GM10847 (cell line): ENCODE data around the gene TAS1R3.

ENCODE experiments used
- POLR2A ChIP-seq: IDR thresholded peaks from 2 replicates; pipeline ENCODE4 v1.6.1; 2011; ENCODE audit not compliant: insufficient read length; ENCODE audit errors: extremely low read depth

The TAS1R3 gene

DNA sequence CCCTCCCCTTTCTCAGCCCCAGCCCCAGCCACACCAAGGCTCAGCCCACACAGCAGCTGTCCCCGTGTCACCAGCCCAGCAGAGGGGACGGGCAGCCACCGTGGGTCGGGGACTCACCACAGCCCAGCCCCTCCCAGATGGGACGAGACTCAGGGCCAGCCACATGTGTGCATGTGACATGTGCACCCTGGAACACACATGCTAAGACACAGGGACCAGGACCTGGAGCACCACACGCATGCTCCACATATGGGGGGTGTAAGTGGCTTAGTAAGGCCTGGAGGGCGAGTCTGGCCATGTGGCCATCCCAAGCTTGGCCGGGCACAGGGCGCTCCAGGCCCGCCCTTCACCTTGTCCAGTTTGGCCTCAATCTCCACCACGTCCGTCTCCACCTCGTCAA is 27.3 kb upstream of the TAS1R3 start:
- TF ChIP-seq POLR2A = no peak

DNA sequence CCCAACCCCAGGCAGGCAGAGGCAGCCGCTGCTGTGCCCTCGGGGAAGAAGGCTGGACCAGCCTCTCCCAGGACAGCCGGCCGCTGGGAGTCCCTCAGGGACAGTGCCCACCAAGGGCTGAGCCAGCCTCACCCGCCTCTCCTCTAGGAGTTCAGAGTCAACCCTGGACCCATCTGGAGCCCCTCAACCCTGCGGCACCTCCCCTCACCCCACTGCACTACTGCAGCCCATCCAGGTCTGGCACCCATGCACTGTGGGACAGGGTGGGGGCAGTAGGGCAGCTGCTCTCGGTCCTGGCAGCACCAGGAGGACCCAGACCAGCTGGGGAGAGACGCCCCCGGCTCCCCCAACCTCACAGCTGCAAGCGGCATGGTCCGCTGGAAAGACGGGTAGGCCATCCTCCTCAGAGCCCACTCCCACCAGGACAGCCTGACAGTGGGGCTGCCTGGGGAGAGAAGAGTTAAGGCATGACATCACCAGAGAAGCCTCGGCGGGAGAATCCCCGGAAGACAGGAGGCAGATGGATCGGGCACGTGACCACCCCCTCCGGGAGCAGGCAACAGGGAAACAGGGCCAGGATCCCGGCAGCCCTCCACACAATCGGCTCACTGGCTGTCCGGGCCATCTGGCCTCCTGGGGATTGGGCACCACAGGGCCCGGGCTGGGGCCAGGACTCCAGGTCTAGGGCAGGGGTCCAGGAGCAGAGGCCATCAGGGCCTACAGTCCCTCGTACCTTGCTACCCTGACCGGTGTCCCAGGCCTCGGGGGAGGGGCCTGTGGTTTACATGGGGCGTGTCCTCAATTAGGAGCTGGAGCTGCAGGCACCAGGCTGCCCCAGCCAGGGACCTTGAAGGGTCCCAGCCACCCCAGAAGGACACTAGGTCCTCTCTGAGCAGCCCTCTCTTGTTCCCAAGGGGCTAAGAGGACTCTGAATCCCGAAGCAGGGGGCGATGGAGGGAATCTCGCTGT is 26.5 kb upstream of the TAS1R3 start:
- no peak for TF ChIP-seq POLR2A

DNA sequence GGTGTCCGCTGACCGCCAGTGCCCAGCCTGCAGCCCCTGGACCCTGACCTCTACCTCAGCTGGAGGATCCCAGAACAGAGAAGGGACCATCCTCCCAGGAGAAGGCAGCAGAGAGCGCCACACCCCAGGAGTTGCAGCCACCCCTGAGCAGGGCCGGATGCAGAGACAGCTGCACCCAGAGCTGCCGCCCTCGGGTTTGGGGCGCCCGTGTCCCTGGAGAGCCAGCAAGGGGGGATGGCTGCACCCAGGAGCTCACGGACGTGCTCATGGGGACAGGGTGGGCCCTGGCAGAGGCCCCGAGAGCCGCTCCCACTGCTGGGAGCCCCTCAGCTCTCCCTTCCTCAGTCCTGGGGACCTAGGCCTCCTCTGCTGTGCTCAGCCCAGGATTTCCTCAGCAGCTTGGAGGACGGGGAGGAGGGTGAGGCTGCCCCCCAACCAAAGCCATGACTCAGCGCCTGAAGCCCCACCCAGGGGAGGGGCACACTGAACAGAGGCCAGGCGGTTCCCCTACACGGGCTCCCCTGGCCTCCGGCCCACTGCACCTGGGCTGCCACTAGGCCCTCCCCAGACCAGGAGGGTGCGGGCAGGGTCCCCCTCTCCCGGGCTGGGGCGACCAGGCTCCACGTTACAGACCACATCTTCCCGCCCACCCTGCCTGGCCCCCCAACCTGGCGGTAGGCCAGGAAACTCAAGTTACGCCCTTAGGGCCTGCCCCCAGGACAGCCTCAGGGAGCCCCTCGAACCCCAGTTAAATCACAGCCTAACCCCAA is 25.6 kb upstream of the TAS1R3 start:
- TF ChIP-seq POLR2A = peak; percentile 13

DNA sequence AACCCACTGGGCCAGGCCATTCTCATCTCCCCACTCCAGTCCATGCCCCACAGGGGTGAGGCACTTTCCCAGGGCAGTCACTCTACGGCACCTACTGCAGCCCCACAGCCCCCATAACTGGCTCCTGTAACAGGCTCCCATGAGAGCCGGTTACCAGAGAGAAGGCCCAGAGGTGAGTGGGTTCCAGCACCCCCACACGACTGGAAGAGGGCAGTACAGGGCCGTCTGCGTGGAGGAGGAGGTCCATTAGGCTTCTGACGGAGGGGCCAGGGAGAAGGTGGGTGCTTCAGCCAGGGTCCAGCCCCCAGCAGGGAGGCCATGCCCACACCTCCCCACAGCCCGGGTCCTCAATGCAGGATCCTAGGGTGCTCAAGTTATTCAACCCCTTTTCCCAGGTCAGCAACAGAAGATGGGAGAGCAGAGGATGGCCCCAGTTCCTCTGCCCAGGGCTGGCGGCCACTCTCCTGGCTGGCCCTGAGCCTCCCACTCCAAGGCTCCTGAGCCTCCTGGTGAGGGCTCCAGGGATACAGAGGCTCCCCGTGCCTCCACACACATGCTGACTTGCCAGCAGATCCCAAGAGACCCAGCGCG is 24.9 kb upstream of the TAS1R3 start:
- no peak for TF ChIP-seq POLR2A

DNA sequence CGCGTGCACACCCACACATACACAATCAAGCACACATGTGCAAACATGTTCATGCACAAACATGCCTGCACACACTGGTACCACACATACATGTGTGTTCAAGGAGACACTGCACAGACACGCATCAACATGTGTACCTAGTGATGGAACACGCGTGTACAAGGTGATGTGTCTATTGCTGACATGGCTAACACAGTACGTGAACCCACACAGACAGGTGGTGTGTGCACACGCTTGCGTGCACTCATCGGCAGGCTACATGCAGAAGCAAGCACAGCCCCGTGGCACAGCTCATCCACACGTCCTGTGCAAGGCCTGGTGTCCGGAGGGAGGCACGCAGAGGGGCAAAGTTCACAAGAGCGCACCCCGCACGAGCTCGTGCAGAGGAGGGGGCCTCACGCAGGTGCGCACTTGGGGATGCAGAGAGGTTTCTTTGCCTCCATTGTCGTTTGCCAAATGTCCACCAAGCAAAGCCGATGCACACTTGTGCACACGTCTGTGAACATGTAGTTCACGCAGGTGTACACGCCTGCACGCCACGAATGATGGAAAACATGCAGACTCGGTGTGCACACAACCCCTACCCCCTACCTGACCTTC is 24.3 kb upstream of the TAS1R3 start:
- TF ChIP-seq POLR2A = no peak

DNA sequence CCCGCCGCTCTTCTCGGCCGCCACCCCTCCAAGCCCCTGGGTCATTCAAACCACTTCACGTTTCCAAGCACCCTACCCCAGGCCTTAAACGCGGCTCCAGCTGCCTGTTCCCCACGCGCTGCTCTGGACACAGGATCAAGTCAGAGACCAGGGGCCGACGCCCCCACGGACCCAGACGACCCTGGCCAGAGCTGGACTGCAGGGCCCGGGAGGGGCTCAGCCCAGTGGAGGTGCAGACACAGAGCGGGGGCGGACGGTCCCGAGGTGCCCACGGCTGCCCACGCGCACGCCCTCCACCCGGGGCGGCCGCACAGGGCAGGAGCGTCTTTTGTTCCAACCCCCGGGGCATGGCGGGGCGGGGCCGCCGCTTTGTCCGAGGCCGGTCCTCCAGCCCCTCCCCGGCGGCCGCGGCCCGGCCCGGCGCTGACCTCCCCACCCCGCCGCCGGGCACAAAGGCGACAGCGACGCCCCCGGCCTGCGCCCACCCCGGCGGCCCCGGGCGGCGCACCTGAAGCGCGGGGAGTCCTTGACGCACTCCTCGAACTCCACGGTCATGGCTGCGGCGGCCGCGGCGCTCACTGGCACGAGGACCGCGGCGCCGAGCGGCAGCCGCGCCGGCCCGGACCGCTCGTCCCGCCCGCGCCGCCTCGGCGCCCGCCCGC is 23.7 kb upstream of the TAS1R3 start:
- no peak for TF ChIP-seq POLR2A

DNA sequence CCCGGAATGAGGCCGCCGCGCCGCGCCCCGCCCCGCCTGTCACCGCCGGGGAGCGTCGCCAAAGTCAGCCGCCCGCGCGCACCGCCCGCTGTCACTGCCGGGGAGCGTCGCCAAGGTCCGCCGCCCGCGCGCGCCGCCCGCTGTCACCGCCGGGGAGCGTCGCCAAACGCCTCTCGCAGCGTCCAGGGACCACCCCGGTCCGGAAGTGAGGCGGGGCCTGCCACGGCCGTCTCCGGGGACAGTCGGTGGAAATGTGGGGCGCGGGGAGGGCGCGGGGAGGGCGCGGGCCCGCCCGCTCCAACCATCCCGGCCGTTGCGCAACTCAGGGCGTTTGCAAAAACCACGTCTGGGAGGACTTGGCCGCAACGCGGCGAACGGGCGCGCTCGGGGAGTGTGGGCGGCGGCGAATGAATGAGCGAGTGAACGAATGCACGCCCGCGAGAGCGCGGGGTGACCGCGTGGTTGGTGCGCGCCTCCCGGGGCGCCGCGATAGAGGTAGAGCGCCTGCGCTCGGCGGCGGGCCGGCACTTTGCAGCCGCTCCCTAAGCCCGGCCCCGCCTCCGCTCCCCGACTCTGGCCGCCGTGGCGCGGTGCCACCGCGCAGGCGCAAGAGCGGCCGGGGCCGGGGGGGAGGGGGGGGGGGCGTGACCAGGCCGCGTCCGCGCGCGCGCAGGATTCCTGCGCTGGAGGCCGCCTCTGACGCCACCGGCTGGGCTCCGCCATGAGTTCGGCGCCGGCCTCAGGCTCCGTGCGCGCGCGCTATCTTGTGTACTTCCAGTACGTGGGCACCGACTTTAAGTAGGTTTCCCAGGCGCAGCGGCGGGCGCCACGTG is 22.9 kb upstream of the TAS1R3 start, which contains the start of the genes ACAP3 and PUSL1:
TSS of gene ACAP3 (minus strand) at position 8 of the 833 bp plus-strand sequence. CDS start 115 bp downstream, outside the sequence.
TSS of gene PUSL1 (plus strand) at position 675 of the 833 bp plus-strand sequence. CDS start at position 722, 47 bp downstream.
- peak; percentile 33 for TF ChIP-seq POLR2A

DNA sequence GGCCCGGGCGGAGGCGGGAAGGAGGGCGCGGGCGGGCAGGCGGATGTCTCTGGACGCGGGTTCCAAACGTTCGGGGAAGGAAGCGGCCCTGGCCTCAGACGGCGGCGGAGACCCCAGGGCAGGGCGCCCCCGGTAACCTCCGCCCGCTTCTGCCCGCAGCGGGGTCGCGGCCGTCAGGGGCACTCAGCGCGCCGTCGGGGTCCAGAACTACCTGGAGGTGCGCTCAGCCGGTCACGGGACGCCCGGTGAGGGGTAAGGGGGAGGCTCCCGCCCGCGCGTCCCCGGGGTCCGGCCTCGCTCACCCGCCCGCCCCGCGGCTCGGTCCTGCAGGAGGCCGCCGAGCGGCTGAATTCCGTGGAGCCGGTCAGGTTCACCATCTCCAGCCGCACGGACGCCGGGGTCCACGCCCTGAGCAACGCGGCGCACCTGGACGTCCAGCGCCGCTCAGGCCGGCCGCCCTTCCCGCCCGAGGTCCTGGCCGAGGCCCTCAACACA is 22.3 kb upstream of the TAS1R3 start:
- no peak for TF ChIP-seq POLR2A

DNA sequence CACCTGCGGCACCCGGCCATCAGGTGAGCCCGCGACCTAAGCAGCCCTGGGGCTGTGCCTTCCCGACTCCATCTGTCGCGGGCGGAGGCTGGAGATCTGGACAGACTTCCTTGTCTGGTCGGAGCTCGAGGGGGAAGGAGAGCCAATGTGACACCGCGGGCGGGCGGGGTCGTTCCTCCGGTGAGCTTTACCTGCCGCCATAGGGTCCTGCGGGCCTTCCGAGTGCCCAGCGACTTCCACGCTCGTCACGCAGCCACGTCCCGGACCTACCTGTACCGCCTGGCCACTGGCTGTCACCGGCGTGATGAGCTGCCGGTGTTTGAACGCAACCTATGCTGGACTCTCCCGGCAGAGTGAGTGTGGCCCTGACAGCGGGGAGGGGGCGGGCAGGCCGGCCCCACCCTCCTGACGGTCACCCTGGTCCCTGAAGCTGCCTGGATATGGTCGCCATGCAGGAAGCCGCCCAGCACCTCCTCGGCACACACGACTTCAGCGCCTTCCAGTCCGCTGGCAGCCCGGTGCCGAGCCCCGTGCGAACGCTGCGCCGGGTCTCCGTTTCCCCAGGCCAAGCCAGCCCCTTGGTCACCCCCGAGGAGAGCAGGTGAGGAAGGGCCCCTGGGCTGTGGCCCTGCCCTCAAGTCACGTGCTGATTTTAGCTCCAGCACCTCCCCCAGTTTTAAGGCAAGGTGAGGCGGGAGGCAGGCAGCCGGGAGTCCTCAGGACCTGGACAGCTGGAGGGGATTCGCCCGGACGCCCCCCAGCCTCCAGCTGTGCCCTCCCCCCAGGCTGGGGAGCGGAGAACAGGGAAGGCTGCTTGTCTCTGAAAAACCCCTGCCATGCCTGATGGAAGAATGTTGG is 21.6 kb upstream of the TAS1R3 start:
- TF ChIP-seq POLR2A = no peak

DNA sequence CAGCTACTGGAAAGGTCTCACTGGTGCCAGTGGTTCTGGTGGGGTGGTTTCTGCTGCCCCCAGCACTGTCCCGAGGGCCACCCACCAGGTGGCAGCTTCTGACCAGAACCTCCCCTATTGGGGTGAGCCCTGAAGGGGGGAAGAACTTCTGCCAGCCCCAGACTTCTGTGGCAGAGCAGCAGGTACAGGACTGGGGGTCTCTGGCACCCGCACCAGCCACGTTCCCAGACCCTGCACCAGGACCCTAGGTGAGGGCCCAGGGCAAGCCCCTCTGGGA is 21.0 kb upstream of the TAS1R3 start:
- TF ChIP-seq POLR2A = no peak

DNA sequence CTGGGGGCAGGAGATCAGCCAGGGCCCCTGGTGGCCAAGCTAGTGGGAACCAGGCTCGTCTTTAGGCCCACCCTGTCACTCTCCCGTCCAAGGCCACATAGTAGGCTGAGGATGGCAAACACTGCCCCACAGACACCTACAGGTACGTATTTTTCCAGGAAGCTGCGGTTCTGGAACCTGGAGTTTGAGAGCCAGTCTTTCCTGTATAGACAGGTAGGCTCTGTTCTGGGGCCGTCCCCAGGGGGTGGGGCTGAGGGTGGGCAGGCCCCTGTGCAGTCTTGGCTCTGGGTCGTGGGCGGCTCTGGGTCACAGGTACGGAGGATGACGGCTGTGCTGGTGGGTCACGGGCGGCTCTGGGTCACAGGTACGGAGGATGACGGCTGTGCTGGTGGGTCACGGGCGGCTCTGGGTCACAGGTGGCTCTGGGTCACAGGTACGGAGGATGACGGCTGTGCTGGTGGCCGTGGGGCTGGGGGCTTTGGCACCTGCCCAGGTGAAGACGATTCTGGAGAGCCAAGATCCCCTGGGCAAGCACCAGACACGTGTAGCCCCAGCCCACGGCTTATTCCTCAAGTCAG is 20.5 kb upstream of the TAS1R3 start:
- TF ChIP-seq POLR2A = no peak
